ENCODE data around the gene HABP2.

HABP2 gene
- total RNA-seq = 0 reads per million in 2 experiments

DNA sequence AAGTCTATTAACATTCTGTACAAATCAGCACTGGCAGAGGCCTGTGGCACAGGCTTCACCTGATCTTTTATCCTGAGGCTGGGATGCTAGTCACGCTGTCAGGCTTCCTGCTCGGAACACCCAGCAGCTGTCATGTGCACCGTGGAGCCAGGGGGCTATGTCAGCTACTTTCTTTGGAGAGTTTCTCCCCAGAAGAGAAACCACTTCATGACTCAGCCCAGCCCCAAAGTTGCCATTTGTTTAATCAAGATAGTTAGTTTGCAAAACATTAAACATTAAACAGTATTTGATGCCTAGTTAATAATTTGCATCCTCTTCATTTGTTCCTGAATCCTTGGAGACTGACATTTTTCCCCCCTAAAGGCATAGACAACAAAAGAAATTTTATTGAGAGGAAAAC, at the start of gene HABP2:
Gene HABP2 (plus strand): TSS at position 353 of the 400 bp plus-strand sequence. CDS start 69 bp downstream, outside the sequence.
- DNase-seq (ENCODE audit: low read depth) = no peak

DNA sequence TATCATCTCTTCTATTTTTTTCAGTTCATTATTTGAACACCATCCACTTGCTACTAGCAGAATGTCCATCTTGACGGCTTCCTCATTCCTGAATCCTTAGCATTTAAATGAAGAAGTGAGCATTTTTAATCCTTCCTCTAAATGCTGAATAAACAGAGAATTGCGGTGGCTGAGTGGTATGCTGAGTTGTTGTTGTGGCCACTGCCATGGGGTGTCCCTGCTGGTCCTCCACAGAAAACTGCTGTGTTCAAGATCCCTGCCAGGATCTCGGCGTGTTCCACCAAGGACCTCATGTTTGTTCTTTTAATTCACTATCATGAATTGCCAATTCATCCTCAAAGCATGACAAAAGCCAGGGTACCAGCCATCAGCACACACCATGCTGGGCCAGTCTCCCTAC, 48.9 kb upstream of the HABP2 start:
- no peak for DNase-seq (ENCODE audit: low read depth)

DNA sequence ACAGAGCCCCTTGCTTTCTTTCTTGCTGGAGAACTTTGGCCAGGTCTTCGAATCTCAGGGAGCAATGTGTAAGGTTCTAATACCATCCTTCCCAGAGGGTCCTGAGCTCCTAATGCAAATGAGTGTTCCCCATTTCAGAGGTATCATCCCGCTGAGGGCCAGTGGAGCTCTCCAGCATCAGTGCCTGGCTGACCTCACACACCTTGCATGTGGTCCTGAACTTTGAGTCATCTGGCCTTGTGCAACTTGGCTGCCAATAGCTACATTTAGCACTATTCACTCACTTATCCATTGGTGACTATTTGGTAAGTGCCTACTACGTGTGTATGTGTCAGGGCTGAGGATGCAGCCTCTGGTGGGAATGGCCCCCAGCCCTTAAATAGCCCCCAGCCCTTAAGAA, 48.4 kb upstream of the HABP2 start:
- DNase-seq (ENCODE audit: low read depth) = no peak

DNA sequence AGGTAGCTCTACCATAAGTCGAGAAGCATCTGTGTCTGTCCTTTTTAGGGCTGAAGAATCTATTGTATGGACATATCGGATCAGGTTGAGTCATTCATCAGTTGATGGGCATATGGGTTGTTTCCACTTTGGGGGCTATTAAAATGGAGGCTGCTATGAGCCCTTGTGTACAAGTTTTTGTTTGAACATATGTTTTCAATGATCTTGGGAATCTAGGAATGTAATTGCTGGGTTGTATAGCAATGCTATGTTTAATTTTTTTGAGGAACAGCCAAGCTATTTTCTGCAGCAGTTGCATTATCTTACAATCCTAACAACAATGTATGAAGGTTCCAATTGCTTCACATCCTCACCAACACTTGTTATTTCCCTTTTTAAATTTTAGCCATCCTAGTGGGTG, 46.4 kb upstream of the HABP2 start:
- DNase-seq (ENCODE audit: low read depth) = no peak

DNA sequence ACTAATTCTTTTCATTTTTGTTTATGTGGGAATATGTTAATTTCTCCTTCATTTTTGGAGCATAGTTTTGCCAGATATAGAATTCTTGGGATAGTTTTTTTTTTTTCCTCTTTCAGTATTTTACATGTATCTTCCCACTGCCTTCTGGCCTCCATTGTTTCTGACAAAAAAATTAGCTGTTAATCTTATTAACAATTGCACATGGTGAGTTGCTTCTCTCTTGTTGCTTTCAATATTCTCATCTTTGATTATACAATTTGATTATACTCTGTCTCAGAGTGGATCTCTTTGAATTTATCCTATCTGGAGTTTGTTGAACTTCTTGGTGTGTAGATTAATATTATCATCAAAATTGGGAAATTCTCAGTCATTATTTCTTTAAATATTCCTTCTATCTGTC, 41.4 kb upstream of the HABP2 start:
- no peak for DNase-seq (ENCODE audit: low read depth)

DNA sequence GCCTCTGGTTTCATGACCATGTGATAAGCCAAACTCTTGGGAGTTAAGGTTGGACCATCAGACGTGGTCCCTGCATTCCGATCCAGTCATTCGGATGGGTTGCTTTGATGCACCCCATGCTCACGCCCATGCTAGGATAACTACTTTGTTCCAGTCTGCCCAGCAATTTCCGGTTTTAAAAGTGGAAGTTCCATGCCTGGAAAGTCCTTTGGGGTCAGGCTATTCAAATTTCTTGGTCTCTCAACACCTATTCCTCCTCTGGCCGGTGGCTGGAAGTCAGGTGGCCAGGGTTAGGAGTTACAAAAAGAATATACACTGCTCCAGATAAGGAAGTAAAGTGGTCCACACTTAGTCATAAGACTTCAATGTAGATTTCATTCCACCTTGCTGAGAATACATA, 37.7 kb upstream of the HABP2 start:
- DNase-seq (ENCODE audit: low read depth) = no peak

DNA sequence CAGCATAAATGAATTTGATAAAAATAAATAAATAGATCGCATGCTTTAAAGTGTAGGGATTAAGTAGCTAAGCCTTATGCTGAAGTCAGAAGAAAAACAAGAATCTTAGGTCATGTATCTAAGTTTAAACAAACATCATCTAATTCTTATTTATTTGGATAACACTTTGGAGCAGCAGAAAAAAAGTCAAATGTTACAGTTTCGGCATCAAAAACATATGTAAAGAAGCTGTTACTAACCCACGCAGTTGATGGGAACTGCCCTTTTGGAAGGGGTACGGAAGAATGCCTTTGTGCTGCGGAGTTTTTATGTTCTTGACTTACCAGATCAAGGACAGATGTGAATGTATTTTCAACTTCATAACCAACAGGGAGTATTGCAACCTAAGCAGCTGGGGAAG, 37.3 kb upstream of the HABP2 start:
- DNase-seq (ENCODE audit: low read depth) = no peak

DNA sequence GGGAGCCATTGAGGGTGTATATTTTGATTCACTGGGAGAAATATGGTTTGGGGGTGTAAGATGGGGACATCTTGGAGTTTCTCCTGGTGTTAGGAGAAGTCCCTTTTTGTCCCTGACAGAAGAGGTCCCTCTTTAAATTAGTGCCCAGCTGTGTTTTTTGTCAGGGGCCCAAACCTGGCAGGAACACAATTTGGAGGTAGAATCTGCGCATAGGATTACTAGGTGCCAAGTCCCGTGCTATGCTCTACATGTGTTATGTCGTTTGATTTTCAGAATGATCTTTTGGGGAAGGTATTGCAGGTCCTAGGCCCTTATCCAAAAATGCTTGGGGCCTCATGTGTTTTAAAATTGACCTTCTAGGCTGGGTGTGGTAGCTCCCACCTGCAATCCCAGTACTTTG, 36.8 kb upstream of the HABP2 start:
- no peak for DNase-seq (ENCODE audit: low read depth)

DNA sequence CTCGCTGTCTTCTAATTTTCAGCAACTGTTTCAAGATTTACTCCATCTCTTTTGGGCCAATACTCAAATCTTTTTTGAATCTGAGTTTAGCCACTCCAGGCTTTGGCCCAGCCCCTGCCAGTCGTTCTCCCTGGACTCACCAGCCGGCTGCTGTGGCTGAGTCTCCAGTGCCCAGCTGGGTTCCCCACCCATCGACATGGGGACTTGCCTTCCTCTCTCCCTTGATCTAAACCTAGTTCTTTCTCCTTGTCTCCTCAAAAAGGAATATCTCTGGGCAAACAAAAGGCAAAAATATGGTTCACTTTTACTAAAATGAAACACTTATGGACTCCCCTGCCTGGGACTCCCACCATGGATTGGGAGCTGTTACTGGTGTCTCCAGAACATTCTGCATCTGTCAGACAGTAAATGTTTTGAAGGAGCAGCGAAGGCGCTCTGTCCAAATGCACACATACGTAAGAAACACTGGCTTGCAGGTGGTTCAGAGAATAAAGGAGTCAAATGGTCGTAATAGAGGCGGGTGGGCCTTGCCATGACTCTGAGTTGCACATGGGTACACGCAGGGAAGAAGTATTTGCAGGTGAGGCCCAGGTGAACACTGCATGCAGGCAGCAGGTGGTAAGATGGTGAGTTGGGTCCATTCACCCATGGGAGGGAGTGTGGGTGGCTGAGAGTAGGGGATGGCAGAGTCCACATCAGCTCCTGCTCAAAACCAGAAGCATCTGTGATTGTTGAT, 35.5 kb upstream of the HABP2 start:
- no peak for DNase-seq (ENCODE audit: low read depth)

DNA sequence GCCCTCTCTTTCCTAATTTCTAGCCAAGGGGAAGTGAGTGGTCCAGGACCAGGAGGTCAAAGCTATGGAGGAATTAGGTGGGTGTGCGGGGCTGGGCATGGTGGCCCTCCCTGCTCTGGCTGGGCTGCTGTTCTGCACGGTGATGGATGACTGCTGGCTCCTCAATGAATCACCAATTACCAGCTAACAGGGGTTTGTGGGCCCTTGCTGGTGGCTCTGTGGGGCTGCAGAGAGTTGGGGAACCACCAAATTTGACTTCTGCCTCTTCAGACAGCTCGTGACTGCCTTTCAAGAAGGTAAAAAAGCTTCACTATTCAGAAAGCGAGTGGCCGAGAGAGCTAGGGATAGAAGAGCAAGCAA, 35.0 kb upstream of the HABP2 start:
- DNase-seq (ENCODE audit: low read depth) = no peak

DNA sequence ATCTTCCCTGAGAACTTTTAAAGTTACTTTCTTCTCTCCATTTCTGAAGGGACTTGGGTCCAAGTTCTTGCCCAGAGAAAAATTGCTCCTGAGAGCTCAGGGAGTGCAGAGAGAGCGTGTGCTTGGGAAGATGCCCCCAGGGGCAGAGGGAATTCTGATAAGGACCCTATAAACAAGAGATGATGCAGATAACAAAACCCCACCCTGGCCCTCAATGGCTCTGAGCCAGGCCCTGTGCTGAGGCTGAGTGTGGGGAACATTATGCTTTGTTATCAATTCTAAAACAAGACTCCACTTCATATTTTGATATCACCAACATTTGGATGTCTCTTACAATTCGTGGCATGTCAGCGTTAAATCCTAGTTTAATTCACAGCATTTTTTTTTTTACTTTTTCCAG, 34.4 kb upstream of the HABP2 start:
- DNase-seq (ENCODE audit: low read depth) = no peak

DNA sequence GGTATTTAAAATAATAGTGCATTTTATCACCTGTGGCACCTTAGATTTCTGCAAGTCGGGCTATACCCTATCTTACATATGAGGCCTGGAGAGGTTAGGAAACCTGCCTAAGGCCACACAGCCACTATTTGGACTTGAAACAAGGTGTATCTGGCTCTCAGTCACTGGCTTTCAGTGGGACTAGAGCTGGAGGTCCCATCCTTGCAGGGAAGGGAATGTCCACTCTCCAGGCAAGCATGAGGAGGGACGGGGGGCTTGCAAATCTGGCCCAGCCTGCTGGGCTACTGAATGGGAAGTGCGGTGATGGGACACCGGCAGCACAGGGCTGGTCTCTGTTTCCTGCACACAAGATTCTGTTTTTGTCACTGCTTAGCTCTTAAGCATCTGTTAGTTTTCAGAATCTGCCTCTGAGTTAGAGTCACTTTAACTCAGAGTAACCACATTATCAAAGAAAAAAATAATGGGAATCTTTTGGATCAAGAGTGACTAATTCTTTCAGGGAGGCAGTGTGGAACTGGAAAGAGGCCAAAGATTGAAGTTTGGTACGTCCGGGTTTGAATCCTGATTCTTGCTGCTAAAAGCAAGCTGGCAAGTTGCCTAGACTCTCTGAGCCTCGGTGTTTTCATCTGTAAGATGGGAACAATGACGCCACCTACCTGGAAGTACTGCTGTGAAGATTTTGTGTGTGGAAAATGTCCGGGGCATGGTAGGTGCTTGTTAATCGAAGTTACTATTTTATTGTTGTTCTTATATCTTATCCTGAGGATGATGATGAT, 33.8 kb upstream of the HABP2 start:
- no peak for DNase-seq (ENCODE audit: low read depth)

DNA sequence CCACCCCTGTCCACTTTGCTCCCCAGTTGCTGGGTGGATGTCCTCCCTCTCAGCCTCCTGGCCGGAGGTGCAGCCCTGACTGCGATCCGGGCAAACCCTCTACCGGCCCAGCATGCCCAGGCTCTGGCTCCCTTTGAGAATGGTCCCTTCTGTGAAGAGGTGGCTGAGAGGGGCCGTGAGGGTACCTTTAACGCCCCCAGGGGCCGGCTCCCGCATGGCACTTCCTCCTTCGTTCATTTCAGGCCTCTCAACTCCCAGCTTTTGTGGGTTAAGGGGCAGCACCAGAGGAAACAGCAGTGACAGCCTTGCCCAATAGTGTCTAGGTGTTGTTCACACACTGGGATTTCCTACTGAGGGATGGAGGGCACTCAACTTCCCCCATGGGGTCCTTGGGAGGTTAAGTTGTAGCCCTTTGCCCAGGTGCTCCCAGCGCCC, 33.2 kb upstream of the HABP2 start:
- DNase-seq (ENCODE audit: low read depth) = no peak

DNA sequence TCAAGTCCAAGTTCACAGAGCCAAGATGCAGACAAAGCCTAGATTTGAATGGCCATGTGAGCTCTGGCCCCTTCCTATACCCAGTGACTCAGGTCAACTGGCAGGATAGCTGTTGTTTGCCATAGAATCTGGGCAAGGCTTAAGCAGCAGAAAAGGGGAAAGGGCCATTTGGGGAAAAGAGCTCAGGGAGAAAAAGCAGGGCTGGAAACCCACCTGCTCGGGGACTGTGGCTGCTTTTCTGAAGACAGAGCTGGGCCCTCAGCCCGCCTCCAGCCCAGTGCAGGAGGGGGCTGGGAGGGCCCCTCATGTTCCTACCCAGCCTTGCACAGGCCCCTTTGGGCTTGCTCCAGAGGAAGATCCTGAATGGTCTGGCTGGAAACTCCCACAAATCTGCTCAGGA, 32.6 kb upstream of the HABP2 start:
- DNase-seq (ENCODE audit: low read depth) = no peak

DNA sequence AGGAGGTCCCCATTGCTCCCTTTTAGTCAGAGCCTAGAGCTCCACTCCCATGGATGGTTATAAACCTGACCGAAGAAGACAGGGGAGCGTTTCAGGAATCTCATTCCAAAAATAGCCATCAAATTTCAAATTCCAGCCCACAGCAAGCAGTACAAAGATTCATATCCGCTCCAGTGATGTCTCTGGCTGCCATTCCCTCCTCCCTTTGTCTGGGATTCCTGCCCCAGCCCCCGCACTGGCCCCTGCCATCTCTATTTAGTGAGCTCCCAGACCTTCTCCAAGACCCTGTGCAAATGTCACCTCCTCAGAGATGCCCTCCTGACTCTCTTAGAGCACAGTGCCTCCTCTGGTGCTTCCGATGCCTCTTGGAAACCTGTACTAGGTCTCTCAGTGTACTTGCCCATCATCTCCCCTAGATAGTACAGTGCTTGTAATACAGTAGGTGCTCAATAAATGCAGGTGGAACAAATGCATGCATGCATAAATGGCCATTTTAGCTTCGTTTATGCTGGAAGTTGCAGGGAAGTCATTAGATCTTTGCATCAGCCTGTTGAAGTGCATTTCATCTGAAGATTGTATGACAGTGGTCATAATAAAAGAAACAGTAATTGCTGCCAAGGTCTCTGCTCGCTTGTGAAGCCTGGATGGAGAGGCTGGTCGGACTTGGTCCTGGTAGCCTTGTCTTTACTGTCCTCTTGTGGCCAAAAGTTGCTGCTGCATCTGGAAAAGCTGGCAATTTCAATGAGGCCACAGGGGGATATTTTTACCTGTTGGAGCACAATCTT, 32.0 kb upstream of the HABP2 start:
- no peak for DNase-seq (ENCODE audit: low read depth)

DNA sequence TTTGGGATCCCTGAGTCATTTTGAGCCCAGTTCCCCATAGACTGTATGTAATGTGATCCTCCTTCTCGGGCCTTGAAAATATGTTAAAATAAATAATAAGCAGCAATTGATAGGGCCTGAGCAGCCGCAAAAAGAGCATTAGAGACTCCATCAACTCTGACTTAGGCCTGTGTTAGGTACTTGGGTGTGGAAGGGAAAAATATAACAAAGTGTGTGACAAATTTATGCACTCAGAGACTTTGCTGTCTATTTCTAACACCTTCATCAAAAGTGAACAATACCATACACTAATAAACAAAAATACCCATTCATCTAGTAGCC, 31.4 kb upstream of the HABP2 start:
- DNase-seq (ENCODE audit: low read depth) = no peak

DNA sequence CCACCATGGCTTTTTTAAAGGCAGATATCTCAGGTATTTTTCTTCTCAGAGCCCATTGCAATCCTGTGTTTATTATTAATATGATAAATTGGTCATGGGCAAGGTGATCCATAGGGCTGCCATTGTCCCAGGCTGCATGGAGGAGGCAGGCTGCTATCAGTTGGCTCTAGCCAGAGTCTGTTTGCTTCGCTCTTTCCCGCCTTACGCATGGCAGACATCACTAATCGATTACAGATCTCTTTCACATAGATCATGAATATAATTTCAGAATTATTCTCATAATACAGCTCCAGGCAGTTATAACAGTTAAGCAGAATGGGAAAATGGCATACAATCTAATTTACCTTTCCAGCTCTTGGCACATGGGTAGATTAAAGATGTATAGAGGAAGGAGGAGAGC, 30.4 kb upstream of the HABP2 start:
- no peak for DNase-seq (ENCODE audit: low read depth)

DNA sequence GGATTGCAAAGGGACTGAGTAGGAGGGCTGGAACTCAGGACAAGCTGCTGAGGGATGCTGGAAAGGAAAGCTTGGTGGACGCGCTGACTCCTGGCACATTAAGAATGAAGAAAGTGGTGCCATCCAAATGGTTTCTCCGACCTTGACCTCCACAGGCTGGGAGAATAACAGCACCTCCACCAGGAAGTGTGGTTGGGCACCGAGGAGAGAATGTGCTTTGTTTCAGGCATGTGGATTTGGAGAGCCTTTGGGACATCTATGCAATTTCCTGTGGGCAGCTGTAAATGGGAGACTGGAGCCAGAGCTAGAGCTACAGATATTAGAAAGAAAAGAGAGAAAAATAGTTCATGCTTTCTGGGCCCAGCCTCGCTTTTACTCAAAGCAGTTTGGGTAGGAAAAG, 29.8 kb upstream of the HABP2 start:
- DNase-seq (ENCODE audit: low read depth) = no peak

DNA sequence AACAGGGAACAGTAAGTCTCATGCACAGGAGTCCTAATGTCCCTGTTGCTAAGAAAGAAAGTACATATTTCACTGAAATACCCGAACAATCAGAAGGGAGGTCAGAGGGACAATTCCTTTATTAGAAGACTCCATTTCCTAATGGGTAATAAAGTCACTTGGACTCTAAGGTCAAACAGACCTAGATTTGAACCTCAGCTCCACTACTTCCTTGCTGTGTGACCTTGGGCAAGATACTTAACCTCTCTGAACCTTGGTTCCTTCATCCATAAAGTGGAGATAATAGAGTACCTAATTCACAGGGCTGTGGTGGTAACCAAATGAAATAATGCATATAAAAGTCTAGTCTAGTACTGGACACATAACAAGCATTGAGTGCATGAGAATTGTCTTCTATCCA, 29.2 kb upstream of the HABP2 start:
- no peak for DNase-seq (ENCODE audit: low read depth)

DNA sequence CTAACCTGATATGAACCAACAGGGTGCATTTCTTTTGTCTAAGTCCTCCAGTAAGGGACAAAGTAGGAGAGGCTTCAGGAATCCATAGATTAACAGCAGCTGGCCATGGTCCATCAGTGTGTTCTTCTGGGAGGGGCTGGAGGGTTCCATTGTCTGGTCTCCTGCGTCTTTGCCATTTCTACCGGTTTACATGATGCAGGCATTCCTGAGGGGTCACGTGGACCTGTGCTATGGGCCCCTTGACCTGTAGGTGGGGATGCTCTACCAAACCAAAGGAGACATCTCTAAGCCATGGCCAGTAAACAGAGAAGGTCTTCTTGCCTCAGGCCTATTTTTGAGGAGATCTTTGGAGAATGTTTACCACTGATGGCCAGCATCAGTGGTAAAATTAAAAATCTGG, 28.7 kb upstream of the HABP2 start:
- no peak for DNase-seq (ENCODE audit: low read depth)

DNA sequence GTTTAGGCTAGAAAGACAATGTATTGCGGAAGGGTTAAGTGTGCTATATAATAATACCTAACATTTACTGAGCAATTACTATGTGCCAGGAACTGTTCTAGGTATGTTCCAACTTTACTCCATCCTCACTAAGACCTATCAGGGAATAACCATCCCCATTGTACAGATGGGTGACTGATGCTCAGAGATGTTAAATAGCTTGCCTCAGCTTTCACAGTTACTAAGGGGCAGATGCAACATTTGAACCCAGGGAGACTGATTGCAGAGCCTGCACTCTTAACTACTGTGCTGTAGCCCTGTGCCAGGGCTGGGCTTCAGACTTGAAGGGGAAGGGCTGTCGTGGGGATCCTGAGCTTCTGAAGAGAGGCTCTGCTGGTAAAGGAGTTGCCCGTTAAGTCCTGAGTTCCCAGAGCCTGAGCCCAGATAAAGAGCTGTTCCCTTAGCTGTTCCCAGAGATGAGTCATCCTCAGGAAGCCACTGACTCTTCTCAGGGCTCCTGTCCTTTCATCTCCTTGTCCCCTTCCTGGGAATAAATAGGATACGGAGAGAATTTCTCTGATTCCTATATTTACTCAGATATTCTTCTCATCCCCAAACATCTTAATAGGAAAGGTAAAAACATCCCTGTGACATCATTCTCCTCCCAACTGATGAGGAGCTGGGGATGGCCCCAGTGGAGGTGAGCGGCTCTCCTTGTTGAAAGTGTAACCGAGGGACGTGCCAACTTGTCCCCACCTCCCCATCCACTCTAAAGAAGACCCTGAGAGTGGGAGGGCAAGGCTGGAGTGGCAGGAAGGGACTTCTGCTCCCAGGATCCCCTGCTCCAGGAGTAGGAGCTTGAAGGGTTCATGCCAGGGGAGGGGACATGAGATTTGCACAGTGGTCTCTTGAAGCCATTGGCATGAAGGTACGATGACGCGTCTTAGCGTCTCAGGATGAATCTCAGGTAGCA, 28.0 kb upstream of the HABP2 start:
- no peak for DNase-seq (ENCODE audit: low read depth)

DNA sequence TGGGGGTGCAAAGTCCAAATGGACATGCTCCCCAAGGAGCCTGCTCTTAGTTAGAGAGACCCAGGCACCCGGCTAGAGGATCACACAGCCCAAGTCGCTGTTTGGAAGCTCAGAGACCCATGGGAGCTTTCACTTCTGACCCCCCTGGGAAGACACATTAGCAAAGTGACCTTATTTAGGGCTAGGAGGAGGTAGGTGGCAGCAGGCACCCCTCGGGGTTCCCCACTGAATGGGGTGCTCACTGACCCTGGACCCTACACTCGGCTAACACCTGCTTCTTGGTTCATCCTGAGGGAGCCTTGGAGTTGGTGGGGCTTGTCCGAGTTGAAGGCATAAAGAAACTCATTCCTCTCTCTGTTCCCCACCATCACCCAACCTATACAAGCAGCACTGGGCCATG, 27.1 kb upstream of the HABP2 start:
- no peak for DNase-seq (ENCODE audit: low read depth)

All from T follicular helper cell (primary cell).